Stimulated activated CD8-positive, alpha-beta memory T cell treated with anti-CD3 and anti-CD28 coated beads, Interleukin-15, amount 100 ng/mL, for 24 hours (primary cell): Measurements from ENCODE around the gene ZNF319.

Experiments
- DNase-seq: peaks from one replicate; pipeline ENCODE4 v3.0.0-alpha.2; 2020; ENCODE audit warnings: low read depth

ZNF319 gene

DNA sequence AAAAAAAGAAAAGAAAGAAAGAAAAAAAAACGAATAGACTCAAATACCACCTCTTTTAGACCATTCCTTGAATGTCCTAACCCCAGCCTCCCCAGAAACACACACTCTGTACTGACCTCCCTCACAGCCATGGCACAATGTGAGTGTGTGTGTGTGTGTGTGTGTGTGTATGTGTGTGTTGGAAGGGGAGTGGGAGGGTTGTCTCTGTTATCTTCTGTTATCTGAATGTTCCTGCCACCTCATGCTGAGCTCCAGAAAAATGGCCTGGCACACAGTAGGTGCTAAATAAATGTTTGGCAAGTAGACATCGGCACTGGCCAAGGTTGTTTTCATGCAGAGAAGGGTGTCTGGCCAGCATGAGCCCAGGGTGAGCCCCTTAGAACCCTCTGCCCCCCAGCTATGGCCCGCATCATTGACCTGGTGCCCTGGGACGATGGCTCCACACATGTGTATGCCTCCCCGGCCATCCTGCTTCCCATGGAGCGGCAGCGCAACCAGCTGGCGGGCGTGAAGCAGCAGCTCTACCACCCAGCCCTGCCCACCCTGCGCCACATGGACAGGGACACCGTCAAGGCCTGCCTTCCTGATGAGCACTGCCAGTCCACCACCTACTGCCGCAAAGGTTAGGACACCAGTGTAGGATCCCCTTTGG lies 22.9 kb downstream of the ZNF319 start:
- DNase-seq, result no peak

DNA sequence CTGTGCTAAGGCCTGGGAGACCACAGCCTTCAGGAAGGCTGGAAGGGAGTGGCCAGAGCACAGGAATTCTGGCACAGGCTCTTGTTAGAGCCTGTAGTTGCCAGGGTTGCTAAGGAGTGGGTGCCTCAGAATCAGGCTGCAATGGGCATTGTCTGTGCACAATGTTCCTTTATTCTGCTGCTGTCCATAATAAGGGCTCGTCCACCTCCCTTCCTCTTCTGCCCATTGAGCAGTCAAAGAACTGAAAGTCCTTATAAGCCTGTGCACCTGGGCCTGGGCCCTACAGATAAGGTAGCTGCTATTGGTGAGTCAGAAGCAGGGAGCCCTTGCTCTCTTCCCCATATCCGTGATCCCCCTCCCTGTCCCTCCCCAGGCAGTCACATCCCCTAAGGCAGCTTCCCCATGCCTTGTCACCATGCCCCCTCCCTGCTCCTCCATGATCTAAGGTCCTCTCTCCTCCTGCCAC lies 24.1 kb downstream of the ZNF319 start:
- DNase-seq, result no peak

DNA sequence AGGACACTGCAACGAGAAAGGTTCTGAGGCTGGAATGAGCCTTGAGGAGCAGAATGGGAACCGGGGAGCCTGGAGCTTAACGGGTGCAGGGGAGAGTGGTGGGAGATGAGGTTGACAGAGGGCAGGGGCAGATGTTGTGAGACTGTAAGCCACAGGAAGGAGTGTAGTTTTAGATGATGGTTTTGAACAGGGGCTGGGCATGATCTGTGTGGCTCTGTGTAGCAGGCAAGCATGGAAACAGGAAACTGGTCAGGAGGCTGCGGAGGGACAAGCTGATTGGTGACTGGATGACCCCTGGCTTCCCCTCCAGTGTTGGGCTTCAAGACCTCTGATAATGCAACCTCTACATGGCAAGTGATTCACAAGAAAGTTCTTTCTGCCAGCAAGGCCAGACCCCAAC lies 28.2 kb downstream of the ZNF319 start:
- DNase-seq, result no peak

GRCh38 chr16:57971848-57972247 lies 28.6 kb downstream of the ZNF319 start:
- no peak for DNase-seq

DNA sequence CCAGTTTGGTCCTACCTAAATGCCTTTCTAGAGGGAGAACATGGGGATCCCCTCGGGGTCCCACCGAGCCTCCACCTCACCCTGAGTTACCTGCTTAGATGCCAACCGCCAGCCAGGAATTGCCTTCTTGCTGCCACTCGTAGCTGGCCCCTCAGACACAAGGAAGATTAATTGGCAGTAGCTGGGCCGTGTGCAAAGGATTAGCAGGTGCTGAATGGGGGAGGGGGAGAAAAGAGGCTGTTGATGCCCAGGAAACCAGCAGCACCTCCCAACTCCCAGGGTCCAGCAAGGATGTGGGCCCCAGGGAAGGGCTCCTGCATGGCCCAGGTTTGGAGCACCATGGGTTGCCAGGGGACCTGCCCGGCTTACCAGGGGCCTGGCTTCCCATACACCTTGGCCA lies 29.5 kb downstream of the ZNF319 start, which contains the start of gene CNGB1:
CNGB1 (minus strand) TSS at position 159 of the 400 bp plus-strand sequence. CDS start 3,842 bp downstream, outside the sequence.
- DNase-seq, result no peak

GRCh38 chr16:57970319-57970718 lies 30.2 kb downstream of the ZNF319 start:
- DNase-seq, result no peak

DNA sequence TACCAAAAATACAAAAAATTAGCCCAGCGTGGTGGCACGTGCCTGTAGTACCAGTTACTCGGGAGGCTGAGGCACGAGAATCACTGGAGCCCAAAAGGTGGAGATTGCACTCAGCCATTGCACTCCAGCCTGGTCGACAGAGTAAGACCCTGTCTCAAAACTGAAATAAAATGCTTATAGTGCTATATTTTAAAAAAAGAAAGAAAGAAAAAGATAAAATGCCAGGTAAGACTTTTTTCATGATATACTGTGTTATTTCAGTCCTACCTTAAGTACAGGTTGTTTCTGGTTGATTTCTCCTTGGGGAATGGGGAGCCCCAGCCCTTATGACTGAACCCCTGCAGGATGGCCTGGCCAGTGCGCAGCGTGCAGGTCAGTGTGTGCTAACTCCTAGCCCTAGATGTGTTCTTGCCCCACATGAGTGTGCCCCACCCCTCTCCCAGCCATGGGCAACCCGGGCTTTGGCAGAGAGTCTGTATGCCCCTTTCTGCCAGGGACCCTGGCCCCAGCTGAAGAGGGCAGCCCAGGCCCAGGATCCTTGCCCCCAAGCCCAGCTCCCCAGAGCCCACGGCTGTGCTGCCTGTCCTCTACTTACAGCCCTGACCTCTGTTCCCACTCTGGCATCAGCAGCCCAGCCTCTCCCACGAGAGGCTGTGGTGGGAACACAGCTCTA lies 30.9 kb downstream of the ZNF319 start:
- no peak for DNase-seq

- no peak for DNase-seq
These were observed 32.6 kb downstream of the ZNF319 start for GRCh38 chr16:57967916-57968315.

- DNase-seq, result no peak
These were observed 33.5 kb downstream of the ZNF319 start for GRCh38 chr16:57966986-57967385.

DNA sequence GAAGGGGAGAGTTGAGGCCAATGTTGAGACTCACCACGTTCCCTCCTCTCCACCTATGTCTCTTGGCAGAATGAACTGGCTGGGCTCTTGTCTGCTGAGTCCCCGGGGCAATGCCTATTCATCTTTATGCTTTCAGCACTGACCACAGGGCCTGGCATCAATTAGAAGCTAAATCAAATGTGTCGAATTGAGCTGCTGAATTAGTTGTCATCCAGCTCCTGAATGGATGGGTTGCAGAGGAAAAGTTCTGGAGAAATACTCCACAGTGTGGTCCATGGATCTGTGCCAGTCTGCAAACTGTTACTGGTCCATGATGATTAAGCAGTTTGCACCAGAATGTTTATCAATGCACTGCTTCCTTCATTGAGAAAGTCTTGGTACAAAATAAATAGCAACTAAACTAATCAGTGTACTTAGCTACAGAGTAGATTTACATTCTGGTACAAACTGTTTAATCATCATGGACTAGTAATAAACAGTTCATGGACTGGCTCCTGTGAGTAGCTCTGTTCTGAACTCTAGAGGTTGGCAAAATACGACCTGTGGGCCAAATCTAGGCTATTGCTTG lies 34.2 kb downstream of the ZNF319 start:
- no peak for DNase-seq

GRCh38 chr16:57964157-57964700 lies 36.2 kb downstream of the ZNF319 start:
- no peak for DNase-seq

DNA sequence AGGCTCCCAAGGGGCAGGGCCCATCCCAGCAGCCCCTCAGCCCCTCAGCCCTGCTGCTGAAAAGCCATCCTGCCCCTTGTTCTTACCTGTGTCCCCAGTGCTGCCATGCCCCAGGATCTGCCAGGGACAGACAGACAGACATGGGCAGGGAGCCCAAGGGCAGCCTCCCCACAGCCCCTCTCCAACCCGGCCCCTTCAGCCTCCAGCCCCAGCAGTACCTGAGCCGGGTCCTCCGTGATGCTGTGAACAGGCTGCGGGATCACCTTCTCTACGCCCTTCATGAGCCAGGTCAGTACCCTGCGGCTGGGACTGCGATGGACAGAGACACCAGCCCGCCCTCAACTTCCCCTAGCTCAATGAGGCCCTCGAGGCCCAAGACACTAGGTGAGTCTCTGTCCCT lies 37.7 kb downstream of the ZNF319 start:
- no peak for DNase-seq

GRCh38 chr16:57962046-57962445 lies 38.4 kb downstream of the ZNF319 start:
- DNase-seq, result no peak

DNA sequence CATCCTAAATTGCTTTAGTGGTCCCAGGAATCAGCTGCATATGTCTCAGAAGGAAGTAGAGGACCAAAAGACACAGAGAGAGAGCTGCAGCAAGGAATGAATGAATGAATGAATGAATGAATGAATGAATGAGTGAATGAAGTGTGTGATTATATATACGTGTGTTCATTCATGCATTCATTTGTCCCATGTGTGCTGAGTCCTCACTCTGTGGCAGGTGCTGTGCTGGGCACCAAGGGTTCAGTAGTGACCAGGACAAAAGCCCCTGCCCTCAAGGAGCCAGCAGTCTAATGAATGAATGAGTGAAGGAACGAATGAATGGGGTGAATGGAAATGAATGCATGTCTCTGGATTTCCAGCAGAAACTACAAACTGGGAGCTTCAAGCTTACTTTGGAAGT lies 38.9 kb downstream of the ZNF319 start:
- DNase-seq, result no peak

- DNase-seq, result no peak
These were observed 39.5 kb downstream of the ZNF319 start for GRCh38 chr16:57960826-57961472.

DNA sequence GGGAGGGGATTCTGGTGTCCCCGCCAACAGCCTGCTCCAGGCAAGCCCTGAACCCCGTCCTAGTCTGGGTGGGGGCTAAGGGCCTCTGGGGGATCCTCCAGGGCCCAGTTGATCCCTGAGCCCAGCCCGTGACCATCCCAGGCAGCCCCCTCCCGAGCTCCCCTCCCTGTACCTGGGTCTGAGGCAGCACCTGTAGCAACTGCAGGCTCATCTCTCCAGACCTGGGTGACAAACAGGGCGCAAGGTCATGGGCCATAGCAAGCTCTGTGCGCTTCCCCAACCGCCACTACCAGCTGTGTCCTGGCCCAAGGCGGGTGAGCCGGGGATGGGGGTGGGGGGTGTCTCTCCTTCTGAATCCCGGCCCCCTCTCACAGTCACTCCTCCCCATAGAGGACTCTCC lies 40.2 kb downstream of the ZNF319 start:
- DNase-seq, result no peak

- DNase-seq, result no peak
These were observed 40.7 kb downstream of the ZNF319 start for GRCh38 chr16:57959804-57960203.

DNA sequence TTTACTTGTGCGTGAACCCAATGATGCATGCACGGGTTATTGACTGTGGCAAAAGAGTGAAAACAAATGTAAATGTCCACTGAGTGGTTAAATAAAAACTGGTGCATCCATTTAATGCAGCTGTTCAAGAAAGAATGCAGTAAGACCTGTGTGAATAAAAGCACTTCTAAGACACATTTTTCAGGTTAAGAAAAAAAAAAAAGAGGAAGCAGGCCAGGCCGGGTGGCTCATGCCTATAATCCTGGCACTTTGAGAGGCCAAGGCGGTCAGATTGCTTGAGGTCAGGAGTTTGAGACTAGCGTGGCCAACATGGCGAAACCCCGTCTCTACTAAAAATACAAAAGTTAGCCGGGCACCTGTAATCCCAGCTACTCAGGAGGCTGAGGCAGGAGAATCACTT lies 41.4 kb downstream of the ZNF319 start:
- DNase-seq, result no peak

- DNase-seq, result no peak
These were observed 41.9 kb downstream of the ZNF319 start for GRCh38 chr16:57958544-57958943.

- no peak for DNase-seq
These were observed 42.6 kb downstream of the ZNF319 start for GRCh38 chr16:57957673-57958392.

DNA sequence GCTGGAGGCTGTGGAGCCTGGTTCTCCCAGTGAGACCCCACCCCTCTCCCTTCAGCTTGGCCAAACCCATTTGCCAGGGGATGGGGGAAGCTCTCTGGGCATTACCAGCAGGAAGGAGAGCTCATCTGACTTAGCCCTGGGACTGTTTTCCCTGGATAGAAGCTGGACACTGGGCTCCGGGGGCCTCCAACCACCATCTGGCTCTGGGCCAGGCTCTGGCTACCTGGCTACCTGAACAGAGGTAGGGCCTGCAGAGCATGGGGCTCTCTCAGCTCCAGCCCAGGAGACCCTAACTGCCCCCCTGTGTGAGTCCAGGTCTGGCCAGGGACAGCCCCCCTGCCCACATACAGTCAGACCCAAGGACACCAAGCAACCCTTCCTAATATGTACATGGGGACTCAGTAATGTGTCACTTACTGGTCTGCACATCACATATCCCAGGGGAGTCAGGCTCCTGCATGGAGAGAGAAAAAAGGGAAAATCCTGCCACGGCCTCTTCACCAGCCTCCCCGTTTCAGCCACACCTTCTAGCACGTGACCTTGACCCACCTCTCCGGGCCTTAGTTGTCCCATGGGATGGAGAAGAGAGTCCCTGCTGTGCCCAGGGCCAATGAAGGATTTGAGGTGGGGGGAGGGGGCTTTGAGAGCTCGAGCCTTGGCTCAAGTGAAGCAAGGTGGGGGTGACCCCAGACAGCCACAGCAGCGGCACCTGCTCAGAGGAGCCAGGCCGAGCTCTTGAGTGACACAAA lies 43.4 kb downstream of the ZNF319 start:
- no peak for DNase-seq
